ENCODE data around the gene NCOA1.
"Not testable (repeated sequence)": the region's sequence is repeated elsewhere in the genome, so short reads cannot be mapped to it uniquely, and the experiment has no call there.

DNA sequence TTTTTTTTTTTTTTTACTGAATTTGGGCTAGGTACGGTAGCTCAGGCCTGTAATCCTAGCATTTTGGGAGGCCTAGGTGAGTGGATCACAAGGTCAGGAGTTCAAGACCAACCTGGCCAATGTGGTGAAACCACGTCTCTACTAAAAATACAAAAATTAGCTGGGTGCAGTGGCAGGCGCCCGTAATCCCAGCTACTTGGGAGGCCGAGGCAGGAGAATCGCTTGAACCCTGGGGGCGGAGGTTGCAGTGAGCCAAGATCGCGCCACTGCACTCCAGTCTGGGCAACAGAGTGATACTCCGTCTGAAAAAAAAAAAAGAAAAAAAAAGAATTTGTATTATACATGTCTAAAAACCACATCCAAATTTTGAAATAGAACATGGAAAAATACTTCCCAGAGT lies 78.5 kb downstream of the NCOA1 start:
- TF ChIP-seq CTCF (IDR thresholded peaks at IDR 0.05; ENCODE audit: insufficient read depth, low read length); POLR2AphosphoS5 (IDR thresholded peaks at IDR 0.05; ENCODE audit: low read depth); GABPA (IDR thresholded peaks at IDR 0.05; ENCODE audit: low read depth): not testable (repeated sequence)

Measured in HL-60 (cell line).